Astrocyte (in vitro differentiated cells and primary cell): Measurements from ENCODE around the gene DIAPH2. TPM values are rescaled to one million over a fixed set of nuclear protein-coding genes. Genes with fewer than 3 reads are reported as not detected.

Experiments used
- DNase-seq: peaks from one replicate; pipeline ENCODE4 v3.0.0-alpha.2; 2010; ENCODE audit warnings: low read depth
- FAIRE-seq: peaks from 2 replicates; lab custom pipeline; 2011; peaks lifted over from hg19 to GRCh38; lab: Jason Lieb, UNC
- H2AFZ ChIP-seq: 2 replicates; pipeline ENCODE4 v1.6.0; 2012; ENCODE audit warnings: low read depth, low read length, inconsistent platforms
- H3K27ac ChIP-seq: 2 replicates; pipeline ENCODE4 v1.5.1; 2011; ENCODE audit warnings: low read depth, low read length, inconsistent platforms
- H3K27me3 ChIP-seq: 2 replicates; pipeline ENCODE4 v1.6.0; 2011; ENCODE audit warnings: low read length, inconsistent platforms; ENCODE audit not compliant: insufficient read depth
- H3K36me3 ChIP-seq: 2 replicates; pipeline ENCODE4 v1.5.1; 2011; ENCODE audit warnings: low read length, inconsistent platforms; ENCODE audit not compliant: insufficient read depth
- H3K4me1 ChIP-seq: 2 replicates; pipeline ENCODE4 v1.5.1; 2011; ENCODE audit warnings: low read length, inconsistent platforms; ENCODE audit not compliant: insufficient read depth
- H3K4me2 ChIP-seq: 2 replicates; pipeline ENCODE4 v1.6.0; 2012; ENCODE audit warnings: low read length, inconsistent platforms
- H3K4me3 ChIP-seq: 2 replicates; pipeline ENCODE4 v1.5.1; 2011; ENCODE audit warnings: low read depth, mild to moderate bottlenecking, low read length, inconsistent platforms; ENCODE audit not compliant: insufficient read depth
- H3K79me2 ChIP-seq: 2 replicates; pipeline ENCODE4 v1.6.0; 2012; ENCODE audit warnings: mild to moderate bottlenecking, low read length, inconsistent platforms; ENCODE audit not compliant: insufficient read depth
- H3K9ac ChIP-seq: 2 replicates; pipeline ENCODE4 v1.6.0; 2012; ENCODE audit warnings: mild to moderate bottlenecking, low read length, inconsistent platforms
- H3K9me3 ChIP-seq: 2 replicates; pipeline ENCODE4 v1.5.1; 2012; ENCODE audit warnings: low read depth, mild to moderate bottlenecking, low read length, inconsistent platforms; ENCODE audit not compliant: insufficient read depth
- H4K20me1 ChIP-seq: 2 replicates; pipeline ENCODE4 v1.6.0; 2012; ENCODE audit warnings: low read length, inconsistent platforms; ENCODE audit not compliant: insufficient read depth
- H3K27ac Mint-ChIP-seq: one replicate; pipeline ENCODE4 v1.8.0; 2021; ENCODE audit warnings: mild to moderate bottlenecking, mixed read lengths; ENCODE audit not compliant: unreplicated experiment
- H3K27me3 Mint-ChIP-seq: one replicate; pipeline ENCODE4 v1.8.0; 2021; ENCODE audit warnings: low read depth, mixed read lengths; ENCODE audit not compliant: unreplicated experiment
- H3K36me3 Mint-ChIP-seq: one replicate; pipeline ENCODE4 v1.8.0; 2021; ENCODE audit warnings: low read depth, mixed read lengths; ENCODE audit not compliant: unreplicated experiment
- H3K4me1 Mint-ChIP-seq: one replicate; pipeline ENCODE4 v1.8.0; 2021; ENCODE audit warnings: low read depth, mixed read lengths; ENCODE audit not compliant: unreplicated experiment
- H3K4me3 Mint-ChIP-seq: one replicate; pipeline ENCODE4 v1.8.0; 2021; ENCODE audit warnings: mild to moderate bottlenecking, moderate library complexity, mixed read lengths; ENCODE audit not compliant: unreplicated experiment
- H3K9me3 Mint-ChIP-seq: one replicate; pipeline ENCODE4 v1.8.0; 2021; ENCODE audit warnings: mild to moderate bottlenecking, mixed read lengths; ENCODE audit not compliant: unreplicated experiment
- CTCF ChIP-seq: IDR thresholded peaks from 2 replicates; pipeline ENCODE4 v1.5.1; 2011; ENCODE audit warnings: low read depth, mild to moderate bottlenecking, inconsistent platforms, low read length, moderate library complexity; ENCODE audit not compliant: insufficient read depth
- EZH2 ChIP-seq: IDR thresholded peaks from 2 replicates; pipeline ENCODE4 v1.6.1; 2012; ENCODE audit warnings: mild to moderate bottlenecking, low read length, inconsistent platforms; ENCODE audit not compliant: insufficient read depth
- total RNA-seq: library from RNA; stranded (reverse); gene quantifications from 2 replicates; pipeline ENCODE4 v1.2.1, GENCODE V29; 2021

DIAPH2 gene
- total RNA-seq, 1 donor from 2014 or later = 9.8 TPM

GRCh38 chrX:97416461-97416860, 731.8 kb downstream of the DIAPH2 start:
- TF ChIP-seq CTCF (no peak), EZH2 (no peak)
- H3K27me3 ChIP-seq = no peaks in the 10 kb centered on the region
- Mint-ChIP-seq H3K27ac (no peak overlapping the region), H3K4me1 (no peaks in the 10 kb centered on the region), H3K36me3 (peaks cover 1% of the 10 kb centered on the region), H3K27me3 (no peaks in the 10 kb centered on the region), H3K9me3 (no peaks in the 10 kb centered on the region), H3K4me3 (no peak overlapping the region)
- no peaks in the 10 kb centered on the region for H3K9me3 ChIP-seq
- FAIRE-seq = no peak
- no peaks in the 10 kb centered on the region for H4K20me1 ChIP-seq
- no peak overlapping the region for H3K9ac ChIP-seq
- no peak overlapping the region for H3K4me3 ChIP-seq
- H3K27ac ChIP-seq = no peak overlapping the region
- no peaks in the 10 kb centered on the region for H3K79me2 ChIP-seq
- H2AFZ ChIP-seq = no peak overlapping the region
- no peak overlapping the region for H3K4me2 ChIP-seq
- H3K36me3 ChIP-seq = no peaks in the 10 kb centered on the region
- no peaks in the 10 kb centered on the region for H3K4me1 ChIP-seq
- DNase-seq = no peak

DNA sequence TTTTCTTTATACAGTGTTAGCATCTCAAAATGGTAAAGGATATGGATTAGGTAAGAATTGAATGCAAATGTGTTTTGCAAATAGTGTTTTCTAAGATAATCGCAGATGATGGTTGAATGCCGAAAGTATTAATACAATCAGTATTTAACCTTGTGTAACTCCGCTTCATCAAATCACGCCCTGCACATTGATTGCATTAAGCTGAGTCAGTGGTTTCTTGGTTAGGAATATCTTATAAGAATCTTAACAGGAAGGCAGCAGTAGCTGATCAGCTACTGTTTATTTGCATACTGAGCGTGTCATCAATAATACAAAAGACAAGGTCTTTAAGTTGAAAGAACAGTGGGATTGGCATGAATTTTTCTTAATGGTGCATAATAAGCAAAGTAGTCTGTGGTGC, 744.5 kb downstream of the DIAPH2 start:
- no peaks in the 10 kb centered on the region for H3K36me3 Mint-ChIP-seq
- Histone ChIP-seq H3K4me1 (no peaks in the 10 kb centered on the region), H4K20me1 (no peaks in the 10 kb centered on the region), H3K4me3 (no peak overlapping the region), H3K9me3 (no peaks in the 10 kb centered on the region), H2AFZ (no peak overlapping the region), H3K27ac (no peak overlapping the region), H3K4me2 (no peak overlapping the region), H3K36me3 (no peaks in the 10 kb centered on the region), H3K27me3 (no peaks in the 10 kb centered on the region), H3K79me2 (no peaks in the 10 kb centered on the region), H3K9ac (no peak overlapping the region)
- FAIRE-seq = peak; percentile 98
- H3K27me3 Mint-ChIP-seq = no peaks in the 10 kb centered on the region
- H3K4me1 Mint-ChIP-seq = no peaks in the 10 kb centered on the region
- no peak overlapping the region for H3K4me3 Mint-ChIP-seq
- no peak for DNase-seq
- TF ChIP-seq EZH2 (no peak), CTCF (no peak)
- no peak overlapping the region for H3K27ac Mint-ChIP-seq
- no peaks in the 10 kb centered on the region for H3K9me3 Mint-ChIP-seq

DNA sequence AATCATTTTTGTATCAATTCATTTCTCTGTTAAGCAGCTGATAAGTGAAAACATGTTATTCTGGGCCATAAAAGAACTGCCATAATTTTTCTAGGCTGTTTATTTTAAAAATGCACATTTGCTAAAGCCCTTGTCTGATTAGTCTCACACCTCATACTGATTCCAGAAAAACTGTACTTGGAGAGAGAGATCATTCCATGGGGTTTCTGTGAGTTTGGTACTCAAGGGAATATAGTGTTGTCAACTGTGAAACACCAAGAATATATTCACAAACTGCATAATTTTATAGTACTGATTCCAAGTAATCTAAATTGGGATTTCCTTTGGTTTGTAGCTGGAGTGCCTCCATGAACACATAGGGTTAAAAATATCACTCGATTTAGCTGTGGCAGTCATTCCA, 746.6 kb downstream of the DIAPH2 start:
- no peaks in the 10 kb centered on the region for H3K9me3 ChIP-seq
- H3K27me3 ChIP-seq = no peaks in the 10 kb centered on the region
- no peak overlapping the region for H2AFZ ChIP-seq
- H3K27ac Mint-ChIP-seq = no peak overlapping the region
- no peak overlapping the region for H3K9ac ChIP-seq
- no peaks in the 10 kb centered on the region for H3K36me3 ChIP-seq
- no peaks in the 10 kb centered on the region for H3K79me2 ChIP-seq
- no peaks in the 10 kb centered on the region for H3K9me3 Mint-ChIP-seq
- H3K4me3 ChIP-seq = no peak overlapping the region
- H3K4me2 ChIP-seq = no peak overlapping the region
- no peaks in the 10 kb centered on the region for H4K20me1 ChIP-seq
- no peak overlapping the region for H3K4me3 Mint-ChIP-seq
- no peaks in the 10 kb centered on the region for H3K4me1 Mint-ChIP-seq
- DNase-seq (no peak), FAIRE-seq (peak; percentile 34)
- no peaks in the 10 kb centered on the region for H3K36me3 Mint-ChIP-seq
- H3K4me1 ChIP-seq = no peaks in the 10 kb centered on the region
- TF ChIP-seq EZH2 (no peak), CTCF (no peak)
- no peak overlapping the region for H3K27ac ChIP-seq
- H3K27me3 Mint-ChIP-seq = no peaks in the 10 kb centered on the region
